Chondrocyte (in vitro differentiated cells): ENCODE measurements around the gene CD74. TPM values are rescaled to one million over a fixed set of nuclear protein-coding genes. Genes with fewer than 3 reads are reported as not detected.

ENCODE experiments used
- DNase-seq: peaks from one replicate; pipeline ENCODE4 v3.0.0; 2021; ENCODE audit warnings: mixed read lengths, low spot score
- H3K27ac Mint-ChIP-seq: one replicate; pipeline ENCODE4 v1.8.0; 2021; ENCODE audit warnings: mild to moderate bottlenecking, moderate library complexity, mixed read lengths; ENCODE audit not compliant: unreplicated experiment
- H3K27me3 Mint-ChIP-seq: 2 replicates; pipeline ENCODE4 v1.8.0; 2021; ENCODE audit warnings: low read depth, mixed read lengths
- H3K36me3 Mint-ChIP-seq: 2 replicates; pipeline ENCODE4 v1.8.0; 2021; ENCODE audit warnings: low read depth, mixed read lengths
- H3K4me1 Mint-ChIP-seq: 2 replicates; pipeline ENCODE4 v1.8.0; 2021; ENCODE audit warnings: low read depth, mild to moderate bottlenecking, mixed read lengths
- H3K4me3 Mint-ChIP-seq: one replicate; pipeline ENCODE4 v1.8.0; 2021; ENCODE audit warnings: mild to moderate bottlenecking, moderate library complexity, mixed read lengths; ENCODE audit not compliant: unreplicated experiment
- H3K9me3 Mint-ChIP-seq: 2 replicates; pipeline ENCODE4 v1.8.0; 2021; ENCODE audit warnings: low read depth, mixed read lengths
- CTCF ChIP-seq: fragments of 200-600 bp; sonication (generic); IDR thresholded peaks from 2 replicates; pipeline ENCODE4 v1.5.0; 2021; ENCODE audit warnings: antibody characterized with exemption, mild to moderate bottlenecking, moderate library complexity
- total RNA-seq: library from RNA; stranded (reverse); gene quantifications from 3 replicates; pipeline ENCODE4 v1.2.1, GENCODE V29; 2021

CD74 gene
- total RNA-seq, 1 donor from 2014 or later, result not detected

- Mint-ChIP-seq H3K27ac (peak overlapping the region; percentile 49), H3K36me3 (peaks cover 41% of the 10 kb centered on the region), H3K27me3 (no peaks in the 10 kb centered on the region), H3K4me1 (peaks cover 41% of the 10 kb centered on the region), H3K9me3 (peaks cover 3% of the 10 kb centered on the region), H3K4me3 (no peak overlapping the region)
- TF ChIP-seq CTCF, result no peak
- no peak for DNase-seq
Observed at GRCh38 chr5:150446088-150446487, 33.4 kb upstream of the CD74 start.

GRCh38 chr5:150444770-150445169, 32.1 kb upstream of the CD74 start:
- no peak overlapping the region for H3K27ac Mint-ChIP-seq

GRCh38 chr5:150443242-150444075, 30.7 kb upstream of the CD74 start:
- Mint-ChIP-seq H3K9me3 (no peaks in the 10 kb centered on the region), H3K36me3 (peaks cover 38% of the 10 kb centered on the region), H3K27me3 (no peaks in the 10 kb centered on the region), H3K4me1 (peaks cover 34% of the 10 kb centered on the region), H3K27ac (peak overlapping the region; percentile 52), H3K4me3 (no peak overlapping the region)
- no peak for TF ChIP-seq CTCF
- DNase-seq, result no peak

More at GRCh38 chr5:150444770-150445169, 32.1 kb upstream of the CD74 start:
- DNase-seq, result no peak
- Mint-ChIP-seq H3K36me3 (peaks cover 41% of the 10 kb centered on the region), H3K27me3 (no peaks in the 10 kb centered on the region), H3K9me3 (no peaks in the 10 kb centered on the region), H3K4me1 (peaks cover 38% of the 10 kb centered on the region), H3K4me3 (no peak overlapping the region)
- TF ChIP-seq CTCF, result no peak

GRCh38 chr5:150442699-150443080, 30.0 kb upstream of the CD74 start:
- H3K4me1 Mint-ChIP-seq, result peaks cover 26% of the 10 kb centered on the region
- DNase-seq, result no peak
- no peak overlapping the region for H3K4me3 Mint-ChIP-seq
- TF ChIP-seq CTCF, result no peak
- no peaks in the 10 kb centered on the region for H3K27me3 Mint-ChIP-seq
- H3K9me3 Mint-ChIP-seq, result no peaks in the 10 kb centered on the region
- H3K36me3 Mint-ChIP-seq, result peaks cover 30% of the 10 kb centered on the region
- peak overlapping the region; percentile 41 for H3K27ac Mint-ChIP-seq

- no peak for TF ChIP-seq CTCF
- Mint-ChIP-seq H3K9me3 (no peaks in the 10 kb centered on the region), H3K27me3 (no peaks in the 10 kb centered on the region), H3K4me3 (no peak overlapping the region), H3K27ac (peak overlapping the region; percentile 42), H3K36me3 (peaks cover 26% of the 10 kb centered on the region), H3K4me1 (peaks cover 22% of the 10 kb centered on the region)
- no peak for DNase-seq
Observed at GRCh38 chr5:150441813-150442698, 29.3 kb upstream of the CD74 start.
